MM.1S (cell line): ENCODE results near the gene KRT81.

Experiments used
- DNase-seq: peaks from one replicate; pipeline ENCODE4 v3.0.0-alpha.2; 2015
- H2AFZ ChIP-seq: fragments of 300-600 bp; sonication (generic); 2 replicates; pipeline ENCODE4 v1.6.0; 2016; ENCODE audit warnings: antibody characterized with exemption, low read length
- H3F3A ChIP-seq: fragments of 300-600 bp; sonication (generic); 2 replicates; pipeline ENCODE4 v1.6.1; 2016; ENCODE audit warnings: mild to moderate bottlenecking, antibody characterized with exemption, low read length, moderate library complexity, mixed read lengths; ENCODE audit not compliant: insufficient read depth
- H3K27ac ChIP-seq: fragments of 300-600 bp; sonication (generic); 2 replicates; pipeline ENCODE4 v1.5.1; 2016; ENCODE audit warnings: mild to moderate bottlenecking, low read length
- H3K27me3 ChIP-seq: fragments of 300-600 bp; sonication (generic); replicated peaks from 2 replicates; pipeline ENCODE4 v1.6.0; 2016; ENCODE audit warnings: low read length; ENCODE audit not compliant: insufficient read depth
- H3K36me3 ChIP-seq: fragments of 300-600 bp; sonication (generic); replicated peaks from 2 replicates; pipeline ENCODE4 v1.6.1; 2016; ENCODE audit warnings: mild to moderate bottlenecking, low read length, mixed read lengths; ENCODE audit not compliant: insufficient read depth
- H3K4me1 ChIP-seq: fragments of 300-600 bp; sonication (generic); 2 replicates; pipeline ENCODE4 v1.6.1; 2016; ENCODE audit warnings: low read length, mixed read lengths
- H3K4me2 ChIP-seq: fragments of 300-600 bp; sonication (generic); 2 replicates; pipeline ENCODE4 v1.6.0; 2016; ENCODE audit warnings: low read depth, low read length
- H3K4me3 ChIP-seq: fragments of 300-600 bp; sonication (generic); 2 replicates; pipeline ENCODE4 v1.5.1; 2016; ENCODE audit warnings: low read length, mixed read lengths
- H3K79me2 ChIP-seq: fragments of 300-600 bp; sonication (generic); 2 replicates; pipeline ENCODE4 v1.6.1; 2016; ENCODE audit warnings: mixed run types, low read length, mixed read lengths
- H3K9ac ChIP-seq: fragments of 300-600 bp; sonication (generic); 2 replicates; pipeline ENCODE4 v1.6.1; 2016; ENCODE audit warnings: low read length, mixed read lengths
- H3K9me2 ChIP-seq: fragments of 300-600 bp; sonication (generic); replicated peaks from 2 replicates; pipeline ENCODE4 v1.6.1; 2016; ENCODE audit warnings: mild to moderate bottlenecking, low read length, mixed read lengths; ENCODE audit not compliant: insufficient read depth
- H3K9me3 ChIP-seq: fragments of 300-600 bp; sonication (generic); replicated peaks from 2 replicates; pipeline ENCODE4 v1.6.1; 2016; ENCODE audit warnings: mild to moderate bottlenecking, low read length, mixed read lengths; ENCODE audit not compliant: insufficient read depth
- H4K20me1 ChIP-seq: fragments of 300-600 bp; sonication (generic); 2 replicates; pipeline ENCODE4 v1.6.1; 2016; ENCODE audit warnings: mild to moderate bottlenecking, low read length, moderate library complexity, mixed read lengths; ENCODE audit not compliant: insufficient read depth
- EZH2 ChIP-seq: fragments of 300-600 bp; sonication (generic); optimal IDR thresholded peaks from 2 replicates; pipeline ENCODE3; 2017; ENCODE audit warnings: low read depth, mild to moderate bottlenecking, antibody characterized with exemption, low read length, mixed read lengths
- EZH2phosphoT487 ChIP-seq: fragments of 300-600 bp; sonication (generic); IDR thresholded peaks from 2 replicates; pipeline ENCODE4 v1.6.1; 2018; ENCODE audit warnings: antibody characterized with exemption, low read length
- TF ChIP-seq, protein P1 (sequence below): fragments of 300-600 bp; sonication (generic); IDR thresholded peaks from 2 replicates; pipeline ENCODE4 v1.5.1; 2016; ENCODE audit warnings: antibody characterized with exemption, low read length, mixed read lengths

The KRT81 gene

DNA sequence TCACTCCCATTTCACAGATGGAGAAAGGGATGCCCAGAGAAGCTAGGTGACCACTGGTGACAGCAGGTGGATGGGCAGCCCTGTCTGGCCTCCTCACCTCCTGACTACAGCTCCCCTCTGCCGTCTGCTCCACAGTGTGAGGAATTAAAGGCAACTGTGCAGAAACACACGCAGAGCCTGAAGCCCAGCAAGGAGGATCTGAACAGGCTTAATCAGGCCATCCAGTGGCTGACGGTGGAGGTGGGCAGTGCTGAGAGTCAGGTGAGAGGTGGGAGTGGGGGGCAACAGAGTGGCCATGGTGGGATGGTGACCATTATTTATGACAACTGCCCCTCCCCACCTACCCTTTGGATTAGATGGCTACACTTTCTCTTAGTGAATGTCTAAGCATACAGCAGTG, 15.6 kb downstream of the KRT81 start:
- Histone ChIP-seq H3K9me2 (no peaks in the 10 kb centered on the region), H3K9ac (no peak overlapping the region), H3F3A (no peaks in the 10 kb centered on the region), H3K9me3 (no peaks in the 10 kb centered on the region), H3K27ac (no peak overlapping the region), H3K27me3 (peaks cover 11% of the 10 kb centered on the region; the same call in 1 of the 2 replicates), H3K4me2 (no peak overlapping the region), H3K36me3 (no peaks in the 10 kb centered on the region), H2AFZ (no peak overlapping the region), H3K4me3 (no peak overlapping the region), H3K4me1 (no peaks in the 10 kb centered on the region), H3K79me2 (no peaks in the 10 kb centered on the region), H4K20me1 (no peaks in the 10 kb centered on the region)
- TF ChIP-seq EZH2 (no peak), EZH2phosphoT487 (no peak)
- TF ChIP-seq, protein P1, sequence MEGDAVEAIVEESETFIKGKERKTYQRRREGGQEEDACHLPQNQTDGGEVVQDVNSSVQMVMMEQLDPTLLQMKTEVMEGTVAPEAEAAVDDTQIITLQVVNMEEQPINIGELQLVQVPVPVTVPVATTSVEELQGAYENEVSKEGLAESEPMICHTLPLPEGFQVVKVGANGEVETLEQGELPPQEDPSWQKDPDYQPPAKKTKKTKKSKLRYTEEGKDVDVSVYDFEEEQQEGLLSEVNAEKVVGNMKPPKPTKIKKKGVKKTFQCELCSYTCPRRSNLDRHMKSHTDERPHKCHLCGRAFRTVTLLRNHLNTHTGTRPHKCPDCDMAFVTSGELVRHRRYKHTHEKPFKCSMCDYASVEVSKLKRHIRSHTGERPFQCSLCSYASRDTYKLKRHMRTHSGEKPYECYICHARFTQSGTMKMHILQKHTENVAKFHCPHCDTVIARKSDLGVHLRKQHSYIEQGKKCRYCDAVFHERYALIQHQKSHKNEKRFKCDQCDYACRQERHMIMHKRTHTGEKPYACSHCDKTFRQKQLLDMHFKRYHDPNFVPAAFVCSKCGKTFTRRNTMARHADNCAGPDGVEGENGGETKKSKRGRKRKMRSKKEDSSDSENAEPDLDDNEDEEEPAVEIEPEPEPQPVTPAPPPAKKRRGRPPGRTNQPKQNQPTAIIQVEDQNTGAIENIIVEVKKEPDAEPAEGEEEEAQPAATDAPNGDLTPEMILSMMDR, result no peak
- DNase-seq, result no peak

GRCh38 chr12:52274521-52275120, 16.7 kb downstream of the KRT81 start, which contains the start of gene KRT86:
KRT86 (plus strand) TSS chr12:52274645; CDS start chr12:52301917, 27,272 bp downstream.
- no peak within 1 kb of the TSS for H3K27ac ChIP-seq
- H3F3A ChIP-seq, result no peaks in the 10 kb centered on the region
- H3K4me2 ChIP-seq, result no peak within 1 kb of the TSS
- no peak for TF ChIP-seq EZH2phosphoT487
- TF ChIP-seq, protein P1, result no peak
- TF ChIP-seq EZH2, result no peak
- no peaks in the 10 kb centered on the region for H3K4me1 ChIP-seq
- H3K36me3 ChIP-seq, result no peaks in the 10 kb centered on the region
- H3K9ac ChIP-seq, result no peak within 1 kb of the TSS
- DNase-seq, result no peak
- no peaks in the 10 kb centered on the region for H3K9me3 ChIP-seq
- H3K9me2 ChIP-seq, result no peaks in the 10 kb centered on the region
- H3K4me3 ChIP-seq, result no peak within 1 kb of the TSS
- H3K79me2 ChIP-seq, result no peaks in the 10 kb centered on the region
- H4K20me1 ChIP-seq, result no peaks in the 10 kb centered on the region
- no peak within 1 kb of the TSS for H2AFZ ChIP-seq
- H3K27me3 ChIP-seq, result 0 out of 2 replicates have a peak, but pooled peaks cover 5% of the 10 kb centered on the region

DNA sequence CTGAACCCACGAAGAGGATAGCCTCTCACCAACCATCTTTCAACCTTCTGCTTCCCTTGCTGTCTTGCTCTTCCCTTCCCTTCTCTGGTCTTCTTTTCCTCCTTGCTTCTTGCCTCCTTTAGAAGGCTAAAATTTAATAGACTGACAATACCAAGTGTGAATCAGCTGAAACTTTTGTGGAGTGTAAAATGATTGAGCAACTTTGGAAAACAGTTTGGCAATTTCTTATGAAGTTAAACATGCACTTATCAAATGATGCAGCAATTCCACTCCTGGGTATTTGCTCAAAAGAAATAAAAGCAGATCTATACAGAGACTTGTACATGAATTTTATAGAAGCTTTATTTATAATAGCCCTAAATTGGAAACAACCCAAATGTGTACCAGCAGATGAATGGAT, 20.2 kb downstream of the KRT81 start:
- Histone ChIP-seq H2AFZ (no peak overlapping the region), H3K4me1 (no peaks in the 10 kb centered on the region), H3K9ac (no peak overlapping the region), H3K9me3 (no peaks in the 10 kb centered on the region), H3K36me3 (no peaks in the 10 kb centered on the region), H3F3A (no peaks in the 10 kb centered on the region), H3K79me2 (no peaks in the 10 kb centered on the region), H3K9me2 (no peaks in the 10 kb centered on the region), H3K4me3 (no peak overlapping the region), H3K27ac (no peak overlapping the region), H3K4me2 (no peak overlapping the region), H3K27me3 (no peaks in the 10 kb centered on the region; the same call in 1 of the 2 replicates), H4K20me1 (no peaks in the 10 kb centered on the region)
- TF ChIP-seq EZH2, result no peak
- TF ChIP-seq, protein P1, result no peak
- no peak for TF ChIP-seq EZH2phosphoT487
- DNase-seq, result no peak
